Upper lobe of left lung (tissue), 4 donors: ENCODE measurements around the gene TRIM14.

Experiments
- CTCF ChIP-seq, 6 experiments: fragments of 450-650 bp in 4 of 6; fragments of 200-600 bp in 2 of 6; sonication (generic) in 2 of 6; IDR thresholded peaks; one replicate each; pipeline ENCODE4 v1.5.1; 2016 to 2019; ENCODE audit warnings: antibody characterized with exemption in 6 of 6
- EP300 ChIP-seq, 4 donors: sonication (generic); formaldehyde crosslinking; IDR thresholded peaks; one replicate each; pipeline ENCODE4 v1.5.1; 2017; ENCODE audit warnings: antibody characterized with exemption in 4 of 4, control low read depth in 2 of 4
- POLR2A ChIP-seq, 4 donors: fragments of 450-650 bp; IDR thresholded peaks; one replicate each; pipeline ENCODE4 v1.5.1; 2016 to 2017; ENCODE audit warnings: antibody characterized with exemption in 4 of 4, mild to moderate bottlenecking in 2 of 4
- POLR2AphosphoS5 ChIP-seq, 2 donors: sonication (generic); formaldehyde crosslinking; IDR thresholded peaks; one replicate each; pipeline ENCODE4 v1.5.1; 2017; ENCODE audit warnings: antibody characterized with exemption in 2 of 2

DNA sequence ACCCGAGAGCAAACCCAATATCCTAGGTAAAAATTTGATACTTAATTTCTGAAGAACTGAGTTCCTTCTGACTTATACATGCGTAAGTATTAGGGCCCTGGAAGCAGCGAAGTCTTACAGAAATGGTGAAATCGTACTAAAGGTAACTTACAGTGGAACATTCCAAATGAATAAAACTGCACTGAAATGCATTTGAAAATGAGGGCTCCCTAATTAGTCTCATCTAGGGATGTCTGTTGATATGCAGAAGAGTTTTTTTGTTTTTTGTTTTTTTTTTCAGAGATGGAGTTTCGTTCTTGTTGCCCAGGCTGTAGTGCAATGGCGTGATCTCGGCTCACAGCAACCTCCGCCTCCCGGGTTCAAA lies 72.9 kb downstream of the TRIM14 start:
- TF ChIP-seq POLR2AphosphoS5 (IDR thresholded peaks at IDR 0.05) (no peak), POLR2A (IDR thresholded peaks at IDR 0.05) (no peak), CTCF (IDR thresholded peaks at IDR 0.05) (no peak), EP300 (IDR thresholded peaks at IDR 0.05) (no peak)
